Heart left ventricle (tissue), 13 donors: Measurements from ENCODE around the gene MAPKAPK3.

Source experiments
- CTCF ChIP-seq, 12 donors: fragments of 200-600 bp; sonication (generic) in 4 of 12; IDR thresholded peaks; one replicate each; pipeline versions ENCODE4 v1.5.0 to v1.8.0; 2018 to 2022; ENCODE audit warnings: antibody characterized with exemption in 12 of 12, mild to moderate bottlenecking in 5 of 12
- POLR2A ChIP-seq, 2 donors: fragments of 450-650 bp; IDR thresholded peaks; one replicate each; pipeline ENCODE4 v1.6.1; 2017; ENCODE audit warnings: antibody characterized with exemption in 2 of 2, mild to moderate bottlenecking in 2 of 2, moderate library complexity in 2 of 2
- donor health status: ischemic (EF 13 %, LVEDD 7.1; RV severe dilation, severe dysfunction).
- donor health status: DM: no; HTN: yes; CAD: no.
- donor health status: DM: no; HTN: no; CAD: no.
- donor health status: ischemic (EF 25% LVEDD 6.9; RV normal size, moderate dysfunction).
- donor health status: ischemic (EF 25% LVEDD 5.7; RV mildly dilated, moderate dysfunction).
- donor health status: ischemic (EF 35%, LVEDD 5.7; RV mildly dilated, moderate dysfunction).
- donor health status: nonischemic (EF 11% LVEDD 7.7; RV severe dilation, severe dysfunction).
- donor health status: DM: yes; HTN: yes; CAD: no.
- donor health status: PGD.
- donor health status: ischemic (EF 29% LVEDD 5.4; RV normal size, mild dysfunction).
- donor health status: nonischemic (EF 23%, LVEDD 6.1; RV moderate dilation, normal function).

DNA sequence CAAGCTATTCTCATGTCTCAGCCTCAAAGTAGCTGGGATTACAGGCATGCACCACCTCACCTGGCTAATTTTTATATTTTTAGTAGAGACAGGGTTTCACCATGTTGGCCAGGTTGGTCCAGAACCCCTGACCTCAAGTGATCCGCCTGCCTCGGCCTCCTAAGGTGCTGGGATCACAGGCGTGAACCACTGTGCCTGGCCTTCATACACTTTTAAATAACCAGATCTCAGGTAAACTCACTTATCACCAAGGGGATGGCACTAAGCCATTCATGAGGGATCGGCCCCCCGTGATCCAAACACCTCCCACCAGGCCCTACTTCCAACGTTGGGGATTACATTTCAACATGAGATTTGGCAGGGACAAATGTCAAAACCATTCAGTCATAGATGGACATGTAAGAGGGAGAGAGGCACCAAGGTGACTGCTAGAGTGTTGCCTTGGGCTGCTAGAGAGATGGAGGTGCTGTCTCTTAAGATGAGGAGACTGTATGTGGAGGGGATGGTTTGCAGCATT, 44.4 kb downstream of the MAPKAPK3 start:
- TF ChIP-seq POLR2A (IDR thresholded peaks at IDR 0.05) (no peak), CTCF (IDR thresholded peaks at IDR 0.05) (no peak)
